H1 (cell line): ENCODE results near the gene RASSF3. TPM values are rescaled to one million over a fixed set of nuclear protein-coding genes. Genes with fewer than 3 reads are reported as not detected.

ENCODE experiments used
- CTCF ChIA-PET: fragments of 300-600 bp; sonication (Branson Sonifier 250); formaldehyde crosslinking; loops from one replicate; lab custom pipeline; 2021; ENCODE audit not compliant: partially characterized antibody; lab: Charles Lee
- POLR2A ChIA-PET: fragments of 300-600 bp; sonication (Branson Sonifier 250); formaldehyde crosslinking; loops from one replicate; lab custom pipeline; 2021; ENCODE audit warnings: inconsistent platforms; ENCODE audit not compliant: partially characterized antibody; lab: Charles Lee
- DNase-seq, 2 experiments: peaks; one replicate each; pipeline versions ENCODE4 v3.0.0 to v3.0.0-alpha.2; 2010 to 2022; ENCODE audit warnings: low spot score in 2 of 2, low read depth in 1 of 2, mixed read lengths in 1 of 2
- FAIRE-seq: peaks from 2 replicates; lab custom pipeline; 2011; peaks lifted over from hg19 to GRCh38; lab: Jason Lieb, UNC
- H2AFZ ChIP-seq: 2 replicates; pipeline ENCODE4 v1.8.1; 2012; ENCODE audit warnings: low read length, inconsistent platforms
- H2AK5ac ChIP-seq: 2 replicates; pipeline ENCODE4 v1.6.1; 2013; ENCODE audit warnings: low read depth, low read length
- H2BK120ac ChIP-seq: replicated peaks from 2 replicates; pipeline ENCODE3; 2013; ENCODE audit warnings: low read depth, low read length, inconsistent platforms
- H2BK12ac ChIP-seq: 2 replicates; pipeline ENCODE4 v1.6.1; 2013; ENCODE audit warnings: low read depth, low read length
- H2BK15ac ChIP-seq: 2 replicates; pipeline ENCODE4 v1.6.1; 2013; ENCODE audit warnings: low read length
- H2BK20ac ChIP-seq: 2 replicates; pipeline ENCODE4 v1.6.1; 2013; ENCODE audit warnings: low read length
- H2BK5ac ChIP-seq: 2 replicates; pipeline ENCODE4 v1.6.1; 2013; ENCODE audit warnings: low read depth, low read length
- H3K14ac ChIP-seq: 2 replicates; pipeline ENCODE4 v1.6.1; 2013; ENCODE audit warnings: inconsistent platforms; ENCODE audit not compliant: insufficient read length
- H3K18ac ChIP-seq: 2 replicates; pipeline ENCODE4 v1.6.1; 2013; ENCODE audit warnings: low read length; ENCODE audit errors: extremely low read depth
- H3K23ac ChIP-seq: 2 replicates; pipeline ENCODE4 v1.6.1; 2013; ENCODE audit warnings: inconsistent platforms; ENCODE audit not compliant: insufficient read length
- H3K23me2 ChIP-seq: 2 replicates; pipeline ENCODE4 v1.6.1; 2013; ENCODE audit warnings: low read depth, low read length
- H3K27ac ChIP-seq: 2 replicates; pipeline ENCODE4 v1.6.1; 2011; ENCODE audit warnings: low read depth, low read length, inconsistent platforms
- H3K27me3 ChIP-seq, 4 experiments: replicated peaks in 1 of 4; 1 replicate in 1 of 4; 2 replicates in 3 of 4; pipeline versions ENCODE4 v1.6.1 to v1.8.1; 2011 to 2013; ENCODE audit warnings: low read length in 3 of 4, mild to moderate bottlenecking in 3 of 4, inconsistent platforms in 2 of 4, mixed read lengths in 2 of 4, moderate library complexity in 1 of 4; ENCODE audit not compliant: control insufficient read depth in 3 of 4, insufficient read depth in 3 of 4; ENCODE audit errors: extremely low read depth in 1 of 4
- H3K36me3 ChIP-seq, 4 experiments: 2 replicates each; pipeline versions ENCODE4 v1.6.1 to v1.8.1; 2011 to 2013; ENCODE audit warnings: mild to moderate bottlenecking in 4 of 4, low read length in 3 of 4, moderate library complexity in 2 of 4, control low read depth in 1 of 4, inconsistent platforms in 1 of 4; ENCODE audit not compliant: insufficient read depth in 4 of 4, control insufficient read depth in 2 of 4
- H3K4ac ChIP-seq: replicated peaks from 2 replicates; pipeline ENCODE3; 2013; ENCODE audit warnings: low read length, low read depth, mixed read lengths, inconsistent platforms; ENCODE audit not compliant: insufficient read length
- H3K4me1 ChIP-seq, 4 experiments: replicated peaks in 1 of 4; 1 replicate in 1 of 4; 2 replicates in 3 of 4; pipeline versions ENCODE4 v1.6.1 to v1.8.1; 2011 to 2013; ENCODE audit warnings: low read length in 3 of 4, inconsistent platforms in 2 of 4, mixed read lengths in 1 of 4; ENCODE audit not compliant: insufficient read depth in 4 of 4, control insufficient read depth in 3 of 4
- H3K4me2 ChIP-seq, 2 experiments: 2 replicates each; pipeline versions ENCODE4 v1.6.1 to v1.8.1; 2011 to 2013; ENCODE audit warnings: low read depth in 2 of 2, low read length in 2 of 2, control low read depth in 1 of 2, inconsistent platforms in 1 of 2, mild to moderate bottlenecking in 1 of 2; ENCODE audit not compliant: insufficient read depth in 1 of 2
- H3K4me3 ChIP-seq, 4 experiments: fragments of 200-600, 300-600 bp in 1 of 4; sonication (generic), shearing (Covaris generic), sonication (Bioruptor Twin) in 1 of 4; 2 replicates each; pipeline versions ENCODE4 v1.5.1 to v1.8.1; 2011 to 2016; ENCODE audit warnings: low read length in 4 of 4, low read depth in 3 of 4, control low read depth in 2 of 4, inconsistent platforms in 2 of 4, mild to moderate bottlenecking in 2 of 4, mixed read lengths in 1 of 4, moderate library complexity in 1 of 4; ENCODE audit not compliant: insufficient read depth in 2 of 4; ENCODE audit errors: extremely low read depth in 1 of 4
- H3K56ac ChIP-seq: replicated peaks from 2 replicates; pipeline ENCODE3; 2013; ENCODE audit warnings: low read depth, mild to moderate bottlenecking, mixed read lengths, low read length, inconsistent platforms; ENCODE audit not compliant: insufficient read length
- H3K79me1 ChIP-seq: 2 replicates; pipeline ENCODE4 v1.6.1; 2013; ENCODE audit warnings: low read depth, low read length, control low read depth
- H3K79me2 ChIP-seq, 2 experiments: 2 replicates each; pipeline versions ENCODE4 v1.6.1 to v1.8.1; 2012 to 2013; ENCODE audit warnings: low read length in 2 of 2, mild to moderate bottlenecking in 2 of 2, inconsistent platforms in 1 of 2; ENCODE audit not compliant: insufficient read depth in 2 of 2, control insufficient read depth in 1 of 2
- H3K9ac ChIP-seq, 4 experiments: replicated peaks in 1 of 4; 1 replicate in 1 of 4; 2 replicates in 3 of 4; pipeline versions ENCODE4 v1.6.1 to v1.8.1; 2011 to 2013; ENCODE audit warnings: low read depth in 3 of 4, low read length in 3 of 4, control low read depth in 2 of 4, mild to moderate bottlenecking in 2 of 4, moderate library complexity in 2 of 4, inconsistent platforms in 1 of 4; ENCODE audit errors: extremely low read depth in 1 of 4
- H3K9me3 ChIP-seq, 2 experiments: 2 replicates each; pipeline versions ENCODE4 v1.6.1 to v1.8.1; 2012 to 2013; ENCODE audit warnings: mild to moderate bottlenecking in 2 of 2, moderate library complexity in 2 of 2, control low read depth in 1 of 2, inconsistent platforms in 1 of 2, low read depth in 1 of 2, low read length in 1 of 2, mixed read lengths in 1 of 2; ENCODE audit not compliant: insufficient read depth in 2 of 2
- H4K20me1 ChIP-seq, 2 experiments: replicated peaks in 1 of 2; 2 replicates each; pipeline versions ENCODE3 to v1.8.1; 2011 to 2013; ENCODE audit warnings: inconsistent platforms in 2 of 2, low read length in 2 of 2, mild to moderate bottlenecking in 1 of 2; ENCODE audit not compliant: insufficient read depth in 2 of 2, control insufficient read depth in 1 of 2
- H4K5ac ChIP-seq: 2 replicates; pipeline ENCODE4 v1.6.1; 2013; ENCODE audit warnings: low read length, low read depth, mixed read lengths, inconsistent platforms; ENCODE audit not compliant: insufficient read length
- H4K8ac ChIP-seq: 2 replicates; pipeline ENCODE4 v1.8.0; 2013; ENCODE audit warnings: mild to moderate bottlenecking, moderate library complexity, low read length, inconsistent platforms; ENCODE audit not compliant: insufficient read depth; ENCODE audit errors: extremely low read depth
- H4K91ac ChIP-seq: replicated peaks from 2 replicates; pipeline ENCODE3; 2013; ENCODE audit warnings: low read length, mixed read lengths, inconsistent platforms; ENCODE audit not compliant: insufficient read length
- RNF2 ChIP-seq: fragments of 200-900, 300-1000 bp; sonication (generic); IDR thresholded peaks from 2 replicates; pipeline ENCODE4 v1.7.1; 2016; ENCODE audit warnings: borderline replicate concordance, low read depth, mild to moderate bottlenecking, antibody characterized with exemption, low read length; ENCODE audit not compliant: poor library complexity, severe bottlenecking; ENCODE audit errors: missing control alignments
- SIX5 ChIP-seq: IDR thresholded peaks from 2 replicates; pipeline ENCODE4 v1.6.1; 2011; ENCODE audit warnings: mild to moderate bottlenecking, low read depth, low read length
- WGBS, 2 experiments: shearing (Covaris generic) in 1 of 2; methylation state at CpG; one replicate each; pipeline versions ENCODE4 v1.1.6 to v1.1.7; 2013 to 2015; ENCODE audit warnings: low lambda C conversion rate in 2 of 2, mixed read lengths in 2 of 2, inconsistent platforms in 1 of 2, low coverage in 1 of 2, missing lambda C conversion rate in 1 of 2; ENCODE audit not compliant: insufficient replicate concordance in 2 of 2, insufficient coverage in 1 of 2, insufficient read length in 1 of 2; ENCODE audit errors: extremely low coverage in 1 of 2, missing lambda C conversion rate in 1 of 2; 5-methylcytosine and 5-hydroxymethylcytosine counted together
- polyA plus RNA-seq, 7 experiments: library from polyadenylated mRNA; depleted of rRNA in 3 of 7; stranded (reverse) in 5 of 7; unstranded in 2 of 7; fragments of >200 nt in 5 of 7; fragments of 200-250 nt in 2 of 7; gene quantifications; 1 replicate in 5 of 7; 2 replicates in 1 of 7; 4 replicates in 1 of 7; pipeline versions ENCODE4 v1.2.1 to v1.2.3, GENCODE V29; 2011 to 2013; ENCODE audit warnings: missing spikeins in 2 of 7, mixed read lengths in 2 of 7
- total RNA-seq: library from RNA; stranded (reverse); fragmentation: NEBNext Ultra II Directional; extraction: Animal tissue kit (Norgen Biotek cat#: 25700); gene quantifications from 2 replicates; pipeline ENCODE4 v1.2.1, GENCODE V29; 2021

RASSF3 gene
- total and polyA plus RNA-seq, 2 of the 8 experiments (the other 6 are each of a cell fraction or from before 2014, with no cell fraction given) = 19.1 to 64.3 TPM

GRCh38 chr12:64569923-64570691 lies 40.2 kb upstream of the RASSF3 start:
- WGBS, 2 experiments = 89% methylated on average over 6 of the region's 6 CpGs; no CpG with 5 or more reads in 1 of the 2 experiments
- Histone ChIP-seq H3K23ac (no peak overlapping the region), H3K4ac (no peak overlapping the region), H3K14ac (no peak overlapping the region), H3K27me3 (no peaks in the 10 kb centered on the region), H2AK5ac (no peak overlapping the region), H3K9me3 (peaks cover 0 to 9% of the 10 kb centered on the region in 2 experiments; a peak in 2 of 4 replicates), H2BK5ac (no peak overlapping the region), H2AFZ (no peak overlapping the region), H4K20me1 (no peaks in the 10 kb centered on the region), H3K4me2 (no peak overlapping the region), H3K9ac (no peak overlapping the region), H3K27ac (no peak overlapping the region), H3K36me3 (no peaks in the 10 kb centered on the region), H3K23me2 (no peaks in the 10 kb centered on the region), H4K91ac (no peak overlapping the region), H3K56ac (no peak overlapping the region), H3K4me3 (no peak overlapping the region), H2BK120ac (no peak overlapping the region), H2BK12ac (no peak overlapping the region), H3K4me1 (peaks cover 5 to 15% (median 11%) of the 10 kb centered on the region in 4 experiments; a peak in 6 of 7 replicates), H3K79me1 (no peaks in the 10 kb centered on the region), H2BK20ac (no peak overlapping the region), H2BK15ac (no peak overlapping the region), H3K18ac (no peak overlapping the region), H4K5ac (no peak overlapping the region), H3K79me2 (no peaks in the 10 kb centered on the region), H4K8ac (no peak overlapping the region)
- DNase-seq (no peak), FAIRE-seq (no peak)
- CTCF ChIA-PET = interaction anchor here (1.3 to 6.2 kb wide), 6 partner anchors 10 to 126 kb away, joined by 4 to 33 read pairs (median 9); no protein-coding TSS in a partner anchor
- POLR2A ChIA-PET = interaction anchor here (0.7 to 1.8 kb wide), 5 partner anchors 10 to 109 kb away, joined by 3 to 4 read pairs (median 3); no protein-coding TSS in a partner anchor
- TF ChIP-seq RNF2 (no peak), SIX5 (no peak)
